H1 (cell line): ENCODE data around the gene SSU72. TPM values are rescaled to one million over a fixed set of nuclear protein-coding genes. Genes with fewer than 3 reads are reported as not detected.

Source experiments
- BACH1 ChIP-seq: IDR thresholded peaks from 2 replicates; pipeline ENCODE4 v1.6.1; 2012; ENCODE audit warnings: low read length, improper control_type of control experiment
- E2F6 ChIP-seq: IDR thresholded peaks from 2 replicates; pipeline ENCODE4 v1.6.1; 2012; ENCODE audit warnings: inconsistent platforms
- polyA plus RNA-seq, 7 experiments: library from polyadenylated mRNA; depleted of rRNA in 3 of 7; stranded (reverse) in 5 of 7; unstranded in 2 of 7; fragments of >200 nt in 5 of 7; fragments of 200-250 nt in 2 of 7; gene quantifications; 1 replicate in 5 of 7; 2 replicates in 1 of 7; 4 replicates in 1 of 7; pipeline versions ENCODE4 v1.2.1 to v1.2.3, GENCODE V29; 2011 to 2013; ENCODE audit warnings: missing spikeins in 2 of 7, mixed read lengths in 2 of 7
- total RNA-seq: library from RNA; stranded (reverse); fragmentation: NEBNext Ultra II Directional; extraction: Animal tissue kit (Norgen Biotek cat#: 25700); gene quantifications from 2 replicates; pipeline ENCODE4 v1.2.1, GENCODE V29; 2021

SSU72 gene
- total and polyA plus RNA-seq, 2 of the 8 experiments (the other 6 are each of a cell fraction or from before 2014, with no cell fraction given): 110 to 165 TPM

- TF ChIP-seq BACH1: no peak
- TF ChIP-seq E2F6: no peak
Observed at GRCh38 chr1:1609822-1610485, 35.3 kb upstream of the SSU72 start (continued).
